AG04449 (cell line): ENCODE data around the gene CTAG1A.
"Not testable (repeated sequence)": the region's sequence is repeated elsewhere in the genome, so short reads cannot be mapped to it uniquely, and the experiment has no call there.

Experiments
- CTCF ChIA-PET: fragments of 350-600 bp; formaldehyde crosslinking; extraction: SDS; loops from one replicate; lab custom pipeline; 2021; ENCODE audit warnings: antibody characterized with exemption; lab: Yijun Ruan, JAX
- POLR2A ChIA-PET: fragments of 400-600, 350-600 bp; formaldehyde crosslinking; extraction: SDS; loops from one replicate; lab custom pipeline; 2020; ENCODE audit warnings: antibody characterized with exemption, inconsistent platforms; lab: Yijun Ruan, JAX
- DNase-seq: peaks from one replicate; pipeline ENCODE4 v3.0.0-alpha.2; 2010; ENCODE audit warnings: low read depth, low spot score
- H3K4me3 ChIP-seq: 2 replicates; pipeline ENCODE4 v1.5.1; 2011; ENCODE audit warnings: low read depth, mild to moderate bottlenecking, control low read depth, low read length
- CTCF ChIP-seq: IDR thresholded peaks from one replicate; pipeline ENCODE4 v1.5.1; 2011; ENCODE audit warnings: mild to moderate bottlenecking, moderate library complexity, low read length, control low read depth, inconsistent platforms; ENCODE audit not compliant: insufficient read depth; ENCODE audit errors: missing control alignments

Gene CTAG1A

GRCh38 chrX:154603438-154604430 is 18.8 kb downstream of the CTAG1A start:
- ChIA-PET CTCF (interaction anchor here (2.5 kb wide), 1 partner anchor 145 kb away, joined by 9 read pairs; no protein-coding TSS in a partner anchor), POLR2A (no interaction called here)
- H3K4me3 ChIP-seq = no peak overlapping the region
- TF ChIP-seq CTCF = no peak
- DNase-seq = no peak

GRCh38 chrX:154605566-154605965 is 20.6 kb downstream of the CTAG1A start:
- H3K4me3 ChIP-seq = no peak overlapping the region
- TF ChIP-seq CTCF = no peak
- CTCF ChIA-PET = no interaction called here
- no peak for DNase-seq
- POLR2A ChIA-PET = no interaction called here

- no peak overlapping the region for H3K4me3 ChIP-seq
- ChIA-PET POLR2A (no interaction called here), CTCF (no interaction called here)
- no peak for DNase-seq
- TF ChIP-seq CTCF = no peak
Measured at GRCh38 chrX:154607370-154607769, 22.4 kb downstream of the CTAG1A start.

GRCh38 chrX:154607976-154608375 is 23.0 kb downstream of the CTAG1A start:
- H3K4me3 ChIP-seq, DNase-seq, CTCF ChIA-PET, POLR2A ChIA-PET: not testable (repeated sequence)

GRCh38 chrX:154608823-154609222 is 23.9 kb downstream of the CTAG1A start:
- CTCF ChIA-PET, POLR2A ChIA-PET, DNase-seq, H3K4me3 ChIP-seq: not testable (repeated sequence)

GRCh38 chrX:154611146-154611545 is 26.2 kb downstream of the CTAG1A start:
- DNase-seq, POLR2A ChIA-PET, H3K4me3 ChIP-seq: not testable (repeated sequence)
- CTCF ChIA-PET = interaction anchor here (0.9 to 1.8 kb wide), 2 partner anchors 12 to 15 kb away, joined by 3 to 6 read pairs; no protein-coding TSS in a partner anchor

GRCh38 chrX:154613586-154613985 is 28.7 kb downstream of the CTAG1A start:
- POLR2A ChIA-PET, H3K4me3 ChIP-seq, DNase-seq, CTCF ChIA-PET: not testable (repeated sequence)

- H3K4me3 ChIP-seq, DNase-seq, POLR2A ChIA-PET, CTCF ChIA-PET: not testable (repeated sequence)
Measured at GRCh38 chrX:154619182-154619581, 34.2 kb downstream of the CTAG1A start, which contains the start of gene CTAG1B. Gene CTAG1B, minus strand, starts transcription at chrX:154619282. Its CDS starts 64 bp downstream, at chrX:154619218.

- CTCF ChIA-PET, DNase-seq, H3K4me3 ChIP-seq, POLR2A ChIA-PET: not testable (repeated sequence)
Measured at GRCh38 chrX:154620767-154621414, 36.0 kb downstream of the CTAG1A start.

- H3K4me3 ChIP-seq, POLR2A ChIA-PET, DNase-seq, CTCF ChIA-PET: not testable (repeated sequence)
Measured at GRCh38 chrX:154628960-154629359, 44.0 kb downstream of the CTAG1A start.

- CTCF ChIA-PET, DNase-seq: not testable (repeated sequence)
Measured at GRCh38 chrX:154630949-154631348, 46.0 kb downstream of the CTAG1A start.

GRCh38 chrX:154633661-154634060 is 48.7 kb downstream of the CTAG1A start:
- POLR2A ChIA-PET, H3K4me3 ChIP-seq, CTCF ChIA-PET, DNase-seq: not testable (repeated sequence)

More at GRCh38 chrX:154630949-154631348, 46.0 kb downstream of the CTAG1A start:
- POLR2A ChIA-PET, H3K4me3 ChIP-seq: not testable (repeated sequence)
